ENCODE measurements around the gene LMOD2.

Gene LMOD2

GRCh38 chr7:123673137-123673732, 17.6 kb downstream of the LMOD2 start:
- no peak overlapping the region for H3K4me3 ChIP-seq (ENCODE audit: low read depth, low read length)
- no peak for DNase-seq (ENCODE audit: low read depth, low spot score)
- TF ChIP-seq CTCF (IDR thresholded peaks at IDR 0.05; ENCODE audit: insufficient read depth, low read length, missing control alignments) = no peak
- ChIA-PET POLR2A (no interaction called here), CTCF (interaction anchor here (1.2 to 2.4 kb wide), 2 partner anchors 28 to 192 kb away, joined by 3 to 14 read pairs; no protein-coding TSS in a partner anchor)

- CTCF ChIA-PET = interaction anchor here (0.9 to 2.4 kb wide), 4 partner anchors 29 to 191 kb away, joined by 3 to 14 read pairs (median 4); no protein-coding TSS in a partner anchor
- no peak for DNase-seq (ENCODE audit: low read depth, low spot score)
- POLR2A ChIA-PET = no interaction called here
- no peak overlapping the region for H3K4me3 ChIP-seq (ENCODE audit: low read depth, low read length)
- TF ChIP-seq CTCF (IDR thresholded peaks at IDR 0.05; ENCODE audit: insufficient read depth, low read length, missing control alignments) = no peak
Observed at GRCh38 chr7:123673752-123674398, 18.2 kb downstream of the LMOD2 start.

- ChIA-PET POLR2A (no interaction called here), CTCF (interaction anchor here (0.9 to 2.4 kb wide), 4 partner anchors 29 to 191 kb away, joined by 3 to 14 read pairs (median 4); no protein-coding TSS in a partner anchor)
- no peak for TF ChIP-seq CTCF (IDR thresholded peaks at IDR 0.05; ENCODE audit: insufficient read depth, low read length, missing control alignments)
- H3K4me3 ChIP-seq (ENCODE audit: low read depth, low read length) = no peak overlapping the region
- DNase-seq (ENCODE audit: low read depth, low spot score) = peak; percentile 9
Observed at GRCh38 chr7:123674399-123675180, 18.9 kb downstream of the LMOD2 start.

GRCh38 chr7:123675181-123675473, 19.5 kb downstream of the LMOD2 start:
- no peak for DNase-seq (ENCODE audit: low read depth, low spot score)
- no peak overlapping the region for H3K4me3 ChIP-seq (ENCODE audit: low read depth, low read length)
- no peak for TF ChIP-seq CTCF (IDR thresholded peaks at IDR 0.05; ENCODE audit: insufficient read depth, low read length, missing control alignments)
- POLR2A ChIA-PET = no interaction called here
- CTCF ChIA-PET = interaction anchor here (1.8 to 2.4 kb wide), 2 partner anchors 39 to 190 kb away, joined by 6 to 14 read pairs; no protein-coding TSS in a partner anchor

GRCh38 chr7:123677061-123677715, 21.5 kb downstream of the LMOD2 start:
- CTCF ChIA-PET = interaction anchor here (5.9 kb wide), 1 partner anchor 188 kb away, joined by 58 read pairs; no protein-coding TSS in a partner anchor
- no peak overlapping the region for H3K4me3 ChIP-seq (ENCODE audit: low read depth, low read length)
- POLR2A ChIA-PET = interaction anchor here (0.7 kb wide), 1 partner anchor 71 kb away, joined by 3 read pairs; no protein-coding TSS in a partner anchor
- no peak for DNase-seq (ENCODE audit: low read depth, low spot score)
- no peak for TF ChIP-seq CTCF (IDR thresholded peaks at IDR 0.05; ENCODE audit: insufficient read depth, low read length, missing control alignments)

Measured in AG04449 (cell line).